Activated T-cell treated with anti-CD3 and anti-CD28 coated beads, Interleukin-2, amount 50 U/mL, for 1 hour (primary cell): ENCODE data around the gene ST8SIA6.
"Not testable (repeated sequence)": the region's sequence is repeated elsewhere in the genome, so short reads cannot be mapped to it uniquely, and the experiment has no call there.

Experiments used
- DNase-seq: peaks from one replicate; pipeline ENCODE4 v3.0.0-alpha.2; 2020

Gene ST8SIA6

DNA sequence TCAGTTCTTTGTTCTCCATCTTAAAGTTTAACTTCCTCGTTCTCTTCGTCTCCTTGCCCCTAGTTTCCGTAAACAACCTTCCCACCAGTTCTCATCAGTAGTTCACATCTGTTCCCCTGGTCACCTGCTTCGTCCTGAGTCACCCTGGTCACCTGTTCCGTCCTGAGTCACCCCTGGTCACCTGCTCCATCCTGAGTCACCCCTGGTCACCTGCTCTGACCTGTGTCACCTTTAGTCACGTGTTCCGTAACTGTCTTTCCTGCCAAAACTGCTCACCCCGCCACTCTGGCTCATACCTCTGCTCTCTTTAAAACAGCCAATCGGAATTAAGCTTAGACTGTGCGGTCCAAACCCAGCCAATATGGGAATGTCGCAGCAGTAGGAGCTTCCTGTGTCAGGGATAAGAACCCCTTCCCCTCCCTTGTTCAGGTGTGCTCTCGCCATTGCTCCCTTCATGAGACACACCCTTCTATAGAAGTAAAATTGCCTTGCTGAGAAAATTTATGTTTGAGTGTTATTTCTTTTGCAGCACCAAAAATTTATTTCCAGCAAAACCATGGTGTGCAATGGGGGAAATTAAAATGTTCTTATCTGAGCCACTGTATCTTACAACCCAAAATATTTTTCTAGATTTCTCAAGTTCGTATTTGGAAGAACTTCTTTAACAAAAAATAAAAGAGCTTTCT, 114.1 kb downstream of the ST8SIA6 start:
- DNase-seq: no peak

GRCh38 chr10:17335065-17335464, 119.3 kb downstream of the ST8SIA6 start:
- no peak for DNase-seq

GRCh38 chr10:17330501-17330900, 123.9 kb downstream of the ST8SIA6 start:
- no peak for DNase-seq

GRCh38 chr10:17326377-17326776, 128.0 kb downstream of the ST8SIA6 start:
- DNase-seq: no peak

- DNase-seq: not testable (repeated sequence)
Measured at GRCh38 chr10:17321957-17322356, 132.4 kb downstream of the ST8SIA6 start.

DNA sequence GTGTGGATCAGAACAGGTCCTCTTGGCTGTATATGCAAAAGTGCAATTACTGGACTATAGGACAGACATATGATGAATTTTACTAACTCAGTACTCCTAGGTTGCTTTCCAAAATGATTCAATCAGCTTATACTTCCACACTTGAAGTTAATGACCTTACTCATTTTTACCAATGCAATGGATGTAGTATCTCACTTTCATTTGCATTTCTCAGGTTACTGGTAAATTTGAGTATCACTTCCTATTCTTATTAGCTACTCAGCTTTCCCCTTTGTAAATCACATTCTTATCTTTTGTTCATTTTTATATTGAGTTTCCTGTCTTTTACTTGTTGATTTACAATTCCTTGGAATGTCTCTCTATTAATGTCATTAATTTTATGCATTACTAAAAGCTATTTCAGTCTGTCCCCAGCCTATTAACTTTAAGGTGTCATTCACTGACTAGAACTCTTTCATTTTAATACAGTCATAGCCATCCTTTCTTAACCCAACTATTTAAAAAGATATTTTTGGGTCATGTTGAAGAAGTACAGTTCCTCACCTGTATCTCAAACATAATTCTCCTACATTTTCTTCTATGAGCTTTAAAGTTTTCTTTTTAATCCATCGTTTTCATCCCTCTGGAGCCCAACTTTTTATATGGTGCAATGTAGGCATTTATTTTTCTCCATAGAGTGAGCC, 137.8 kb downstream of the ST8SIA6 start:
- DNase-seq: no peak

DNA sequence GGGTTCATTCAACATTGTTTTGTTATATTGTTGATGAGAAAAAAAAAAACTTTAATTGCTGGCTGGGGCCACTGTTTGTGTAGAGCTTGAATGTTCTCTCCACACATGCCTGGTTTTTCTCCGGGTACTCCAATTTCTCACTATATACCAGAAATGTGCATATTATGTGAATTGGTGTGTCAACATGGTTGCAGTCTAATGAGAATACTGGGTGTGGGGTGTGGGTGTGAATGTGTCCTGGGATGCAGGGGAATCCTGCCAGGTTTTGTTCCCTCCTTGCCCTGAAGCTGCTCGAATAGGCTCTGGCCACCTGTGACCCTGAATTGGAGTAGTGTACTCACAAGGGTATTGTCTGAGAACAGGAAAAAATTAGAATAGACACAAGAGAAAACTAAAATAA, 145.0 kb downstream of the ST8SIA6 start:
- DNase-seq: no peak

- no peak for DNase-seq
Measured at GRCh38 chr10:17307123-17307522, 147.3 kb downstream of the ST8SIA6 start.

DNA sequence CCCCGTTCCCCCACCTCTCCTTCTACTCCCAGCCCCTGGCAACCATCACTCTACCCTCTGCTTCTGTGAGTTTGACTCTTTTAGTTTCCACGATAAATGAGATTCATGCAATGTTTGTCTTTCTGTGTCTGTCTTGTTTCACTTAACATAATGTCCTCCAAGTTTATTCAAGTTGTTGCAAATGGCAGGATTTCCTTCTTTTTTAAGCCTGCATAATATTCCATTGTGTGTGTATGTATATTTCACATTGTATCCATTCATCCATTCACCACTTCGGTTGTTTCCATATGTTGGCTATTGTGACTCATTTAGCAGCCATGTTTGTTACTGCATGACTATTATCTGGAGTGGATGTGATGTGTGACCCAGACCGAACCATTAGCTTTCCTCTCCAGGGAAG, 162.0 kb downstream of the ST8SIA6 start:
- no peak for DNase-seq

GRCh38 chr10:17290226-17290625, 164.2 kb downstream of the ST8SIA6 start:
- DNase-seq: no peak

GRCh38 chr10:17289763-17290162, 164.6 kb downstream of the ST8SIA6 start:
- DNase-seq: no peak

- DNase-seq: no peak
Measured at GRCh38 chr10:17286562-17287550, 167.5 kb downstream of the ST8SIA6 start.

DNA sequence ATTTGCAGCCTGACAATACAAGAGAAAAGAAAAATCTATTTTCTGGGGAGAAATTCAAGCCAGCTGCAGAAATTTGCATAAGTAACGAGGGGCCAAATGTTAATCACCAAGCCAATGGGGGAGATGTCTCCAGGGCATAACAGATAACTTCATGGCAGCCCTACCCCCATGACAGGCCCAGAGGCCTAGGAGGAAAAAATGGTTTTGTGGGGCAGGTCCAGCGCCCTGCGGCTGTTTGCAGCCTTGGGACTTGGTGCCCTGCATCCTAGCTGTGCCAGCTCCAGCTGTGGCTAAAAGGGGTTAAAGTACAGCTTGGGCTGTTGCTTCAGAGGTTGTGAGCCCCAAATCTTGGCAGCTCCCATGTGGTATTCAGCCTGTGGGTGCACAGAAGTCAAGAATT, 172.1 kb downstream of the ST8SIA6 start:
- no peak for DNase-seq

DNA sequence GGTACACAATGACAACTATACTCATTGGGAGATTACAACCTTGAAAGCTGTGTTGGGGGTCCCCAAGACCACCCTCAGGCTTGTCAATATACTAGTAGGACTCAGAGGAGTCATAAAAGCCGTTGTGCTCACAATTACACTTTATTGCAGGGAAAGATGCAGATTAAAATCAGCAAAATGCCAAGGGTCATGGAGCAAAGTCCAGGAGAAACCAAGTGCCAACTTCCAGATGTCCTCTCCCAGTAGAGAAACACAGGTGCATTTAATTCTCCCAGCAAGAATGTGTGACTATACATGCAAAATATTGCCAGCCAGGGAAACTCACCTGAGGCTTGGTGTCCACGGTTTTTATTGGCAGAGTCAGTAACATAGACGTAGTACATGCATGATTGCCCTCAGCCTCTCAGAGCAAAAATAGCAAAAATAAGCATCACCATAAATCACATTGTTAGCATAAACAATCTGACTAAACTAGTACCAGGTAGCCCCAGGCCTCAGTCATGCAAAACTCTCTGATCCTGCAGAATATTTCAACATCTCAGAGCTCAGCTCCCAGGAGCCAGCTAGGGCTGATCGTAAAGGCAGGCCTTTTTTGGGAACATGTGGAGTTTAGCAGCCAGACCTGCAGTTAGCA, 175.7 kb downstream of the ST8SIA6 start:
- DNase-seq: no peak

GRCh38 chr10:17276756-17277424, 177.5 kb downstream of the ST8SIA6 start:
- DNase-seq: no peak

DNA sequence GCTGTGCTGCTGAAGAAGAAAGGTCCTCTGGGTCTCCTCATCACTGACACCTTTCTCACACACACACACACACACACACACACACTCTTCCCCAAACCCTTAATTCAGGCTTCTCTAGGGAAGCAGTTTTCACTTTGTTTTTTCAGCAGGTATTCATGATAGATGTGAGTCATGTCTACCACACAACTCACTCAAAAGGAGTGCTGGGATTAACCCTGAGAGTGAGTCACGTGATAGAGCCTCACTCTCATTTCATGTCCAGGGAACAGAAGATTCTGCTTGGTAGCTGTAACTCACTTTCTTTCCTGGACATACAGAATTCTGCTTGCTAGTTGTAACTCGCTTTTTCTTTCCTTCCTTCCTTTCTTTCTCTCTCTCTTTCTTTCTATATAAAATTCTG, 181.0 kb downstream of the ST8SIA6 start:
- DNase-seq: no peak

GRCh38 chr10:17272648-17273047, 181.7 kb downstream of the ST8SIA6 start:
- DNase-seq: no peak
